Measurements from ENCODE around the gene RPTOR.

RPTOR gene

DNA sequence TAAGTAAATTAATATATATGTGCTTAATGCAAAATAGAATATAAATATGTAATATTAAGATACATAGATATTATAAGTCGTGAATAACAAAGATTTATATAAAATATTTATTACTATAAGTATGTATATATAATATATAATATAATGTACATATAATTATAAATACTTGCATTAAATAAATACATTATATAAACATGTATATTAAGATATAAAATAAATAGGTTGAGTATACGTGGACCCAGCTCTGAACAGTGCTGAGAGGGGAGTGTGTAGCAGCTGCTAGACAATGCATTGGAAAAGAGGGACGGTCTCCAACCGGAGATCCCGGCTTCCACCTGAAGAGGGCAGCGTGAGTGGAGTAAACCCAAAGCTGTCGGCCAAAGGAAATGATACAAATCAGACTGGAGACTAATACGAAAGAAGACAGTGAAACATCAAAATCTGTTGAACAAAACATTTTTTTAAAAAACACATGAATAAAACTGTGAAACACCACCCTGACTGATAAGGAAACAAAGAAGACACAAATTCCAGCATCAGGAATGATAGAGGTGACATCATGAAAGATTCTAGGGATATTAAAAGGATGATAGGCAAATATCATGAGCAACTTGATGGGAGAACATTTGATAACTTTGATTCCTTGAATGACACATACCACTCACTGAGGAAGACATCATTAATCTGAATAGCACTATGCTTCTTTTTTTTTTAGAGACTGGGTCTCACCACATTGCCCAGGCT, 321.6 kb downstream of the RPTOR start:
- TF ChIP-seq, protein P1, sequence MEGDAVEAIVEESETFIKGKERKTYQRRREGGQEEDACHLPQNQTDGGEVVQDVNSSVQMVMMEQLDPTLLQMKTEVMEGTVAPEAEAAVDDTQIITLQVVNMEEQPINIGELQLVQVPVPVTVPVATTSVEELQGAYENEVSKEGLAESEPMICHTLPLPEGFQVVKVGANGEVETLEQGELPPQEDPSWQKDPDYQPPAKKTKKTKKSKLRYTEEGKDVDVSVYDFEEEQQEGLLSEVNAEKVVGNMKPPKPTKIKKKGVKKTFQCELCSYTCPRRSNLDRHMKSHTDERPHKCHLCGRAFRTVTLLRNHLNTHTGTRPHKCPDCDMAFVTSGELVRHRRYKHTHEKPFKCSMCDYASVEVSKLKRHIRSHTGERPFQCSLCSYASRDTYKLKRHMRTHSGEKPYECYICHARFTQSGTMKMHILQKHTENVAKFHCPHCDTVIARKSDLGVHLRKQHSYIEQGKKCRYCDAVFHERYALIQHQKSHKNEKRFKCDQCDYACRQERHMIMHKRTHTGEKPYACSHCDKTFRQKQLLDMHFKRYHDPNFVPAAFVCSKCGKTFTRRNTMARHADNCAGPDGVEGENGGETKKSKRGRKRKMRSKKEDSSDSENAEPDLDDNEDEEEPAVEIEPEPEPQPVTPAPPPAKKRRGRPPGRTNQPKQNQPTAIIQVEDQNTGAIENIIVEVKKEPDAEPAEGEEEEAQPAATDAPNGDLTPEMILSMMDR (IDR thresholded peaks at IDR 0.05; ENCODE audit: low read depth, low read length, missing control alignments): peak; percentile 91
- H3K36me3 ChIP-seq (replicated peaks): no peaks in the 10 kb centered on the region
- no peaks in the 10 kb centered on the region for H3K27me3 ChIP-seq (replicated peaks)
- peak; percentile 75 for DNase-seq
- no peak overlapping the region for H3K27ac ChIP-seq
- no peak overlapping the region for H3K4me3 ChIP-seq (ENCODE audit: low read depth, low read length)
- in situ Hi-C loops (cut with HindIII; ENCODE audit: low pct_ligation_motif_present, low sequenced_read_pairs): loop anchor here (25.0 kb wide), 1 partner anchor 429 kb away; no protein-coding TSS in a partner anchor

- H3K4me3 ChIP-seq (ENCODE audit: low read depth, low read length): no peak overlapping the region
- no peak for DNase-seq
- TF ChIP-seq, protein P1 (IDR thresholded peaks at IDR 0.05; ENCODE audit: low read depth, low read length, missing control alignments): no peak
- no peak overlapping the region for H3K27ac ChIP-seq
- no peaks in the 10 kb centered on the region for H3K27me3 ChIP-seq (replicated peaks)
- H3K36me3 ChIP-seq (replicated peaks): no peaks in the 10 kb centered on the region
- in situ Hi-C loops (cut with HindIII; ENCODE audit: low pct_ligation_motif_present, low sequenced_read_pairs): loop anchor here (25.0 kb wide), 1 partner anchor 431 kb away; no protein-coding TSS in a partner anchor
Measured at GRCh38 chr17:80868022-80868609, 323.5 kb downstream of the RPTOR start.

GRCh38 chr17:80869481-80870145, 325.0 kb downstream of the RPTOR start:
- Histone ChIP-seq H3K27ac (no peak overlapping the region), H3K36me3 (replicated peaks) (no peaks in the 10 kb centered on the region)
- in situ Hi-C loops (cut with HindIII; ENCODE audit: low pct_ligation_motif_present, low sequenced_read_pairs): loop anchor here (25.0 kb wide), 1 partner anchor 432 kb away; no protein-coding TSS in a partner anchor

DNA sequence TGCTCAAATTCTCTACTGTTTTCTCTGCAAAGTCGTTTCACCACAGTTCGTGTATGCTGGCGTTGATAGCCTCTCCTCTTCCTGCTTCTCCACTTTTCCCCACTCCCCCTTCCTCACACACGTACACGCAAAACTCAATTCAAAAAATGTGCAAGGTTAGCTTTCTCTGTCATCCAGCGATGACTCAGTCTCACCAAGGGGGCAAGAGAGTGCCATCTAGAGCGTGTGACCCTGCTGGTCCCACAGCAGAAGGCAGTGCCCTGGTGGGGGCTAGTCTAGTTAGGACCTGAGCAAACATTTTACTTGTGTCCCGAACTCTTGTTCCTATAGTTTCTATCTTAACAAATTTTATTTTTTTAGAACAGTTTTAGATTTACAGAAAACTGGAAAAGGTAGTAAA, 325.8 kb downstream of the RPTOR start:
- Histone ChIP-seq H3K36me3 (replicated peaks) (no peaks in the 10 kb centered on the region), H3K27me3 (replicated peaks) (no peaks in the 10 kb centered on the region), H3K4me3 (ENCODE audit: low read depth, low read length) (no peak overlapping the region), H3K27ac (no peak overlapping the region)
- TF ChIP-seq, protein P1 (IDR thresholded peaks at IDR 0.05; ENCODE audit: low read depth, low read length, missing control alignments): no peak
- in situ Hi-C loops (cut with HindIII; ENCODE audit: low pct_ligation_motif_present, low sequenced_read_pairs): loop anchor here (25.0 kb wide), 1 partner anchor 433 kb away; no protein-coding TSS in a partner anchor
- DNase-seq: peak; percentile 24

More at GRCh38 chr17:80869481-80870145, 325.0 kb downstream of the RPTOR start:
- TF ChIP-seq, protein P1 (IDR thresholded peaks at IDR 0.05; ENCODE audit: low read depth, low read length, missing control alignments): no peak
- no peak overlapping the region for H3K4me3 ChIP-seq (ENCODE audit: low read depth, low read length)
- DNase-seq: no peak
- H3K27me3 ChIP-seq (replicated peaks): no peaks in the 10 kb centered on the region

GRCh38 chr17:80871341-80871740, 326.7 kb downstream of the RPTOR start:
- in situ Hi-C loops (cut with HindIII; ENCODE audit: low pct_ligation_motif_present, low sequenced_read_pairs): loop anchor here (25.0 kb wide), 1 partner anchor 434 kb away; no protein-coding TSS in a partner anchor

More at GRCh38 chr17:80871341-80871740, 326.7 kb downstream of the RPTOR start:
- no peak overlapping the region for H3K27ac ChIP-seq
- H3K4me3 ChIP-seq (ENCODE audit: low read depth, low read length): no peak overlapping the region
- no peaks in the 10 kb centered on the region for H3K27me3 ChIP-seq (replicated peaks)
- no peaks in the 10 kb centered on the region for H3K36me3 ChIP-seq (replicated peaks)
- no peak for DNase-seq
- TF ChIP-seq, protein P1 (IDR thresholded peaks at IDR 0.05; ENCODE audit: low read depth, low read length, missing control alignments): no peak
